Epidermal melanocyte (primary cell): ENCODE measurements around the gene DENND5A.
"Not testable (repeated sequence)": the region's sequence is repeated elsewhere in the genome, so short reads cannot be mapped to it uniquely, and the experiment has no call there.

Experiments
- DNase-seq: peaks from one replicate; pipeline ENCODE4 v3.0.0; 2011; ENCODE audit warnings: low spot score; ENCODE audit not compliant: insufficient read length

Gene DENND5A

DNA sequence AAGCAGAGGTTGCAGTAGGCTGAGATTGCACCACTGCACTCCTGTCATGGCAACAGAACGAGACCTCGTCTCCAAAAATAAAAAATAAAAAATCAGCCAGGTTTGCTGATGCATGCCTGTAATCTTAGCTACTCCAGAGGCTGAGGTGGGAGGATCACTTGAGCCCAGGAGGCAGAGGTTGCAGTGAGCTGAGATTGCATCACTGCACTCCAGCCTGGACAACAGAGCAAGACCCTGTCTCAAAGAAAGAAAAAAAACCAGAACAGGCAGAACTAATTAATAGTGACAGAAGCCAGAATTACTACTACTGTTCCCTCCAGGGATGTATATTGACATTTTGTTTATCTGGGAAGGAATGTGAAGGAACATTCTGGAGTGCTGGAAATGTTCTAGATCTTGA is 166.7 kb downstream of the DENND5A start:
- not testable (repeated sequence) for DNase-seq

DNA sequence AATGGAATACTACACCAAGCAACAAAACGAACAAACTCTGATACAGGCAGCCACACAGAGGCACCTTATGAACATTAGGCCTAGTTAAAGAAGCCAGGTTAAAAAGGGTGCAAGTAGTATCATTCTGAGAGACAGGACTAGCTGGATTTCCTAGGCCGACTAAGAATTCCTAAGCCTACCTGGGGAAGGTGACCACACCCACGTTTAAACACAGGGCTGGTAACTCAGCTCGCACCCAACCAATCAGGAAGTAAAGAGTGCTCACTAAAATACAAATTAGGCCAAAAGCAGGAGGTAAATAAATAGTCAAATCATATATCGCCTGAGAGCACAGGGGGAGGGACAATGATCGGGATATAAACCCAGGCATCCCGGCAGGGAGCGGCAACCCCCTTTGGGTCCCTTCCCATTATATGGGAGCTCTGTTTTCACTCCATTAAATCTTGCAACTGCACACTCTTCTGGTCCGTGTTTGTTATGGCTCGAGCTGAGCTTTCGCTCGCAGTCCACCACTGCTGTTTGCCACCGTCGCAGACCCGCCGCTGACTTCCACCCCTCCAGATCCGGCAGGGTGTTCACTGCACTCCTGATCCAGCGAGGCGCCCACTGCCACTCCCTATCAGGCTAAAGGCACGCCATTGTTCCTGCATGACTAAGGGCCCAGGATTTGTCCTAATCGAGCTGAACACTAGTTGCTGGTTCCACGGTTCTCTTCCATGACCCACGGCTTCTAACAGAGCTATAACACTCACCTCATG is 167.8 kb downstream of the DENND5A start:
- not testable (repeated sequence) for DNase-seq

DNA sequence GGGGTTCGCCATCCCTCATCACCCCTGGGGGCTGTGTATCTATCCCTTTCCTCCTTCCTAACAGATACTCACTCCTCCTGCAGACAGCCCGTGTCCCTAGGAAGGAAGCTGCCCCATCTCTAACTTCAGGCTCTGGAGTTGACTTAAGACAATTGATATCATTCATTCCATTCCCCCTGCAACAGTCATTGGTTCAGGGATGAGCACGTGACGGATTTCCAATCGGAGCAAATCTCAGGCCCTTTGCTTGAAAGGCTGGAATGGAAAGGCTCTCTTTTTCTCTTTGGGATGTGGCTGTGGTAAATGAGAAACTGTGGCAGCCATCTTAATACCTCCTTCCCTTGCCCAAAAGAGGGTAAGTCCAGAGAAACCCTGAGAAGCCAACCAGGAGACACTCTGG is 168.7 kb downstream of the DENND5A start:
- DNase-seq = no peak

DNA sequence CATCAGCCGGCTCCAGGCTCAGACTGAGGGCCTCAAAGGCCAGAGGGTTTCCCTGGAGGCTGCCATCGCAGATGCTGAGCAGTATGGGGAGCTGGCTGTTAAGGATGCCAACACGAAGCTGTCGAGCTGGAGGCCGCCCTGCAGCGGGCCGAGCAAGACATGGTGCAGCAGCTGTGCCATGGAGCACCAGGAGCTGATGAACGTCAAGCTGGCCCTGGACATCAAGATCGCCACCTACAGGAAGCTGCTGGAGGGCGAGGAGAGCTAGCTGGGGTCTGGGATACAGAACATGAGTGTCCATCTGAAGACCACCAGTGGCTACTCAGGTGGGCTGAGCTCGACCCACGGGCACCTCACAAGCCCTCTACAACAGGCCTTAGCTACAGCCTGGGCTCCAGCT is 169.7 kb downstream of the DENND5A start:
- DNase-seq = no peak

DNA sequence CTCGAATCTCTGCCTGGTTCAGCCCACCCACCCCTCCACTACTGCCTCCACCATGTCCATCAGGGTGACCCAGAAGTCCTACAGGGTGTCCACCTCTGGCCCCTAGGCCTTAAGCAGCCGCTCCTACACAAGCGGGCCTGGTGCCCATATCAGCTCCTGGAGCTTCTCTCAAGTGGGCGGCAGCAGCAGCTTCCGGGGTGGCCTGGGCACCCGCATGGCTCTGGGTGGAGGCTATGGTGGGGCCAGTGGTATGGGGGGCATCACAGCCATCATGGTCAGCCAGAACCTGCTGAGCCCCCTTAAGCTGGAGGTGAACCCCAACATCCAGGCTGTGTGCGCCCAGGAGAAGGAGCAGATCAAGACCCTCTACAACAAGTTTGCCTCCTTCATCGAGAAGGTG is 170.7 kb downstream of the DENND5A start:
- DNase-seq = no peak

DNA sequence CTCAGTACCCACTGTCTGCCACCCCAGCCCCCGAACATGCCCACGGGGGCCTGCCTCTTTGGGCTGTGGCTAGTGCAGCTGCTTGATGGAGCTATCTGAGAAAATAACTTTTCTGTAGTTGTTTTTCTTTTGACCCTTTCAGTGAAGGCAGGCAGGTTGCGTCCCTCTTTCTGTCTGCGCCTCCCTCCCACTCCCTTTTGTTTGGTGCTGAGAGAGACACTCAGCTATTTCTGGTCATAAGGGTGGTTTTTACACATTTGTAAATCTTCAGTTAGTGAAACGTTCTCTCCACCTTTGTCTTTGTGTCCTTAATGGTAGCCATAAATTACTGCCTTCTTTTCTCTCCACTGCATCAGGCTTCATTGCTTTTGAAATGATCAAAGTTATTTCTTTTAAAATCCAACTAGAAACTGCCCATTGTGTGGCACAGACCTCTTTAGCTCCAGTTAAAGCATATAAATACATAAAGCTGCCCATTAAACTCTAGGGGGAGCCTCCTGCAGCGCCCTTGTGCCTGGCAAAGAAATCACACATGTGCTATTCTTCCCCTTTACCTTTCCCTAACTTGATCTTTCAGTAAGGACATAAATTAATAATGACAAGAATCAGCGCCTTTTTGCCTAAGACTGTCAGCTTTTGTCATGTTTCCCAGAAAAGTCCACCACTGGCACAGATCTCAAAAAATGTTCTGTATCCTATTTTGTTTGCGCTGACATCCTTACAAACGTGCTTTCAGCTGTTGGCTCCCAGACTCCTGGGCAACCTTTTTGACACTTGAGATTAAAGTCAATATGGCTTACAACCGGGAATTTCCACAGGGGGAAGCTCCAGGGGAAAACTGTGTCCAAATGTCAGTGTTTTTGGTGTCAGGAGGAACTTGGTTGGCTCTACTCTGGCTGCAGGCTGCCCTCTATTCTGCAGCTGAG is 172.0 kb downstream of the DENND5A start:
- DNase-seq = no peak

DNA sequence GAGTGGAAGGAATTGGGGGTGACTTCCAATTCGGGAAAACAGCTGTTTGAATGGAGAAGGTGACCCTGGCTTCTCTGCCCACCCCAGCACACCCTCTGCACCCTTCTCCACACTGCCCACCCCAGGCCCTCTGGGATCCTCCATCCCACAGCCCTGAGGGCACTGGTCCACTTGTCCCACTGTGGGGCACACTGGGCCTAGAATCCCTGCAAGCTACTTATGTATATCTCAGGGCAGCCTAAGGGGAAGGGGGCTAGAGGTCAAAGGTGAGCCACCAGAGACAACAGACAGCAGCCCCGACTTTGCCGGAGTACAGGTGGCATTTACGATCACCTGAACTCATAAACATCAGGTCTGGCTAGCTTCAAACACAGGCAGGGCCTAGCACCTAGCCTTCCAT is 173.1 kb downstream of the DENND5A start:
- DNase-seq = no peak

DNA sequence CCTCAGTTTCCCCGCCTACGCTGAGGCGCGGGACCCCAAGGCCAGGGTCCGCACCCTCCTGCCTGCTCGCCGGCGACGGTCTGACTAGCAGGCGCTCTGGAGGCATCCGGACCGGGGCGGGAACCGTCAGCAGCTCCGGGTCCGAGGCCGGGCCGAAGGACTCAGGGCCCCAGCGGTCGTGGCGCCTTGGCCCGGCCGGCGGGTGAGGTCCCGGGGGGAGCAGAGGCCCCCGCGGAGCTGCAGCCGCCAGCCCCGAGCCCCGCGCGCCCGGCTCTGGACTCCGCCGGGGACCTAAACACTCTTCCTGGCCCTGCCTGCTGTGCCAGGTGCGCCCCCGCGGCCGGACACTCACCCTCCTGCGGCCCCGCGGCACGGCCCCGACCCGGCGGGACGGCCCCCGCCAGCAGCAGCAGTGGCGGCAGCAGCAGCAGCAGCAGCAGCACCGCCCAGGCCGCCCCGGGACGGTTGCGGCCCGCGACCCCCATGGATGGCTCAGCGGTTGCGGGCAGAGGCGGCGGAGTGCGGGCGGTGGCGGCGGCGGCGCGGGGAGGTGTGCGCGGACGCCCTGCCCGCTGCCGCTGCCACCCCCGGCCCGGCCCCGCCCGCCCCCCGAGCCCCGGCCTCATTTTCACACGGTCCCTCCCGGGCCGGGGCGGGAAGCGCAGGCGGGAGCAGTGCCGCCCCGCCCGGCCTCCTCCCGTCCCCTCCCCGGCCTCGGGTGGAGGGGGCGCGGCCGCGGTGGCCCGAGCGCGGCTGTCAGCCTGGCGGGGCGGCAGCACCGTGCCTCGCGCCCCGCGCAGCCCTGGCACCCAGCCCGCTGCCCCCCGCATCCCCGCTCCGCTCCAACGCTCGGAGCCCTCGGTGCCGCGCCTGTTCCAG is 173.9 kb downstream of the DENND5A start, which contains the start of gene SCUBE2:
SCUBE2 (minus strand) TSS at position 556 of the 879 bp plus-strand sequence; CDS start at position 485, 71 bp downstream.
- no peak for DNase-seq

DNA sequence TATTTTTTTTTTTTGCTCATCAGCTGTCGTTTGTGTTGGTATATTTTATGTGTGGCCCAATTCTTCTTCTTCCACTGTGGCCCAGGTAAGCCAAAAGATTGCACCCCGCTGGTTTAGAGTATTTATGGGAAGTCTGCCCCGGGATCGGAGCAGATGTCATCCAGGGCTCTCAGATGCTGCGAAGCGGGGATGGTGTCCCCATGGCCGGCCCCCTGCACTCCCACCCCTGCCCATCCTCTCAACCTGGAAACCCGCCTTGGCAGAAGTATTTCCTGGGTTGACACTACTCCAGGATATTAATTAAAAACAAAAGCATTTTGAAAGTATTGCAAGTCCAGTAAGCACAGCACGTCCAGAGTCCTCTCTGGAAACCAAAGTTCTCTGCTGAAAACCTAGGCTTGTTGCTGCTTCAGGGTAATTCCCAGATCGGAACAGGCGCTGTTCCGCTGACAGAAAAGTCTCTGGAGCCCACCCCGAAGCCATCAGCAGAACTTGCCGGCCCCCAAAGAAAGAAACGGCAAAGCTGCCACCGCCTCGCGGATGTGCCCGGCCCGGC is 174.6 kb downstream of the DENND5A start:
- no peak for DNase-seq

DNA sequence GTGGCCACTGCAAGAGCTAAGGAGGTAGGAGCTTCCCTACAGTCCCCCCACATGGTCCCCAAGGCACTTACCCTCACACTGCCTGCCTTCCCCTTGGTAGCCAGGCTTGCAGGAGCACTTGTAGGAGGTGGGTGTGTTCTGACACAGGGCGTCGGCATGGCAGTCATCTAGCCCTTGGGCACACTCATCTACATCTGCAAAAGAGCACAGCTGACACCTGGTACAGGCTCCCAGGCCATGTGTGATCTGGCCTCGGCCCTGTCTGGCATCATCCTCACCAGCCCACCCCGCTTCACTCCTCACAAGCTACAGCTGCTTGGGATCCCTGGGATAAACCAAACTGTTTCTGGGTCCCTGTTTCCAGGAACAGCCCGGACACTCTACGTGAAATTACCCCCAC is 175.5 kb downstream of the DENND5A start:
- DNase-seq = no peak

DNA sequence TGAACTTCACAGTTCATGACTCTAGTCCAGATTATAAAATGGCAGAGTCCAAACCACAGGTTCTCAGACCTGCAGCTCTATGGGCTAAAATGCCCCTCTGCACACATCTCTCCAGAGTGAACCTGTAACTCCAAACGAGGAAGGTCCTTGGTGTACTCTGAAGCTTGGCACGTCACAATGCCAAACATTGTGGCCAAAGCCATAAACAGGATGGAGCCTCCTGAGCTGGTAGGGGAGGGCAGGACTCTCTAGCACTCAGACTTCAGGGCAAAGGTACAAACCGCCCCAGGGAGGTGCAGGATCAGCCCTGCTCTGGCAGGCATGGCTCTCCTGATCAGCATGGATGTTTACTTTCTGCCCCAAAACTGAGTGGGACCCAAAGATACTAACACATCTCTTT is 176.1 kb downstream of the DENND5A start:
- DNase-seq = no peak
